ENCODE results near the gene CD37.
"Not testable (repeated sequence)": the region's sequence is repeated elsewhere in the genome, so short reads cannot be mapped to it uniquely, and the experiment has no call there.

The CD37 gene

GRCh38 chr19:49331616-49332055 is 3.6 kb upstream of the CD37 start:
- peak; percentile 40 for DNase-seq

DNA sequence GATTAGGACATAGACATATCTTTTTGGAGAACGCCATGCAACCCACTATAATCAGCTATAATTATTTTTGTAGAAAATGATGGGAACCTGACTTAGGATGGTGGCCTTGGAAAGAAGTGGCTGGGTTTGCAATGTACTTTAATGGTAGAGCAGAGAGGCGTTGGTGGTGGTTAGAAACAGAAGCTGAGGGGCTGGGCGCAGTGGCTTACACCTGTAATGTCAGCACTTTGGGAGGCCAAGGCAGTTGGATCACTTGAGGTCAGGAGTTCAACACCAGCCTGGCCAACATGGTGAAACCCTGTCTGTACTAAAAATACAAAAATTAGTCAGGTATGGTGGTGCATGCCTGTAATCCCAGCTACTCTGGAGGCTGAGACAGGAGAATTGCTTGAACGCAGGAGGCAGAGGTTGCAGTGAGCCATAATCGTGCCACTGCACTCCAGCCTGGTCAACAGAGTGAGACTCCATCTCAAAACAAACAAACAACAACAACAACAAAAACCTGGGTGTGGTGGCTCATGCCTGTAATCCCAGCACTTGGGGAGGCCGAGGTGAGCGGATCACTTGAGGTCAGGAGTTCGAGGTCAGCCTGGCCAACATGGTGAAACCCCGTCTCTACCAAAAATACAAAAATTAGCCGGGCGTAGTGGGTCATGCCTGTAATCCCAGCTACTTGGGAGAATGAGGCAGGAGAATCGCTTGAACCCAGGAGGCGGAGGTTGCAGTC is 2.4 kb upstream of the CD37 start:
- not testable (repeated sequence) for DNase-seq

- DNase-seq = peak; percentile 14
These were observed 1.8 kb upstream of the CD37 start for GRCh38 chr19:49333418-49333805.

GRCh38 chr19:49333811-49334288 is 1.4 kb upstream of the CD37 start:
- no peak for DNase-seq

- no peak for DNase-seq
These were observed 727 bp downstream of the CD37 start for GRCh38 chr19:49335784-49336481.

- no peak for DNase-seq
These were observed 1.5 kb downstream of the CD37 start for GRCh38 chr19:49336482-49337266.

DNA sequence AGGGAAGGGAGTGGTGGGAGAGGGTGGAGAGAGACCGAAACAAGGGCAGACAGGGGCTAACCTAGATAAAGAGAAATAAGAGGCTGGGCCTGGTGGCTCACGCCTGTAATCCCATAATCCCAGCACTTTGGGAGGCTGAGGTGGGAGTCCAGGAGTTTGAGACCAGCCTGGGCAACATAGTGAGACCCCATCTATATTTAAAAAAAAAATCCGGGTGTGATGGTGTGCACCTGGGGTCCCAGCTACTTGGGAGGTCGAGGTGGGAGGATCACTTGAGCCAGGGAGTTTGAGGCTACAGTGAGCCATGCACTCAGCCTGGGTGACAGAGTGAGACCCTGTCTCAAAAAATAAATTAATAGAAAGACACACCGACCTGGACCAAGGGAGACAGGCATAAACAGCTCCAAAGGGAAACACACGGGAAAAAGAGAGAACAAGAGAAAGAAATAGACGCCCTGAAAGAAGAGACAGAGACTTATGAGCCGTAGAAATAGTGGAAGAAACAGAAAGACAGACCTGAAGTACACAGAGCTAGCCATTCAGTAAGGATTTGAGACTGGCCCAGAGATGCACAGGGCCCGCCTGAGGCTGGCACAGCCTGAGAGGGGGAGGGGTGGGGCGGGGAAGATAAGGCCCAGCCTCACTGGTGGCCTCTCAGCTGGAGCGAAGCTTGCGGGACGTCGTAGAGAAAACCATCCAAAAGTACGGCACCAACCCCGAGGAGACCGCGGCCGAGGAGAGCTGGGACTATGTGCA is 2.2 kb downstream of the CD37 start:
- no peak for DNase-seq

DNA sequence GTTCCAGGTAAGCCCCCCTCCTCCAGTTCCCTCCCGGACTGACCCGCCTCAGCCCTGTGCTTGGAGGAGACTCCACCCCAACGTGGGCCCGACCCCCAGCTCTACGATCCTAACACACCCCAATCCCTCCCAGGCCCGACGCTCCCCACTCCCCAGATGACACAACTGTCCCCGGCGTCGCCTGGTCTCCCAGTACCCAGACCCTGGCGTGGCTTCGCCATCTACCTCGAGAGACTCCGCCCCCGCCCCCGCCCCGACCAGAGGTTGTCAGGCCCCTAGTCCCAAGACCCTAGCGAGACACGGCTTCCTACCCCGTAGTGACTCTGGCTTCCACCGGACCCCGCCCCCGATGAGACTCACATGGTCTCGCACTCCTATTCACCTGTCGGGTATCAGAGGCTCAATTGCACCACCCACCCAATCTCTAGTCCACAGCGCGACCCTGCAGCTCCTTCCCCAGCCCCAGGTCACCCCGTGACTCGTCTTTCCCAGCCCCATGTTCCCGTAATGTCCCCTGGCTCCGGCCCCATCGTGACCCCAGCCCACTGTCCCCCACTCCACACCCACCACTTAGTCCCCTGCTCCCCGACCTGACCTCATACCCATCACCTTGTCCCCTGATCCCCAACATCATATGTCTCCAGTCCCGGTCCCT is 2.9 kb downstream of the CD37 start:
- DNase-seq = no peak

- DNase-seq = peak; percentile 41
These were observed 3.6 kb downstream of the CD37 start for GRCh38 chr19:49338691-49339300.

DNA sequence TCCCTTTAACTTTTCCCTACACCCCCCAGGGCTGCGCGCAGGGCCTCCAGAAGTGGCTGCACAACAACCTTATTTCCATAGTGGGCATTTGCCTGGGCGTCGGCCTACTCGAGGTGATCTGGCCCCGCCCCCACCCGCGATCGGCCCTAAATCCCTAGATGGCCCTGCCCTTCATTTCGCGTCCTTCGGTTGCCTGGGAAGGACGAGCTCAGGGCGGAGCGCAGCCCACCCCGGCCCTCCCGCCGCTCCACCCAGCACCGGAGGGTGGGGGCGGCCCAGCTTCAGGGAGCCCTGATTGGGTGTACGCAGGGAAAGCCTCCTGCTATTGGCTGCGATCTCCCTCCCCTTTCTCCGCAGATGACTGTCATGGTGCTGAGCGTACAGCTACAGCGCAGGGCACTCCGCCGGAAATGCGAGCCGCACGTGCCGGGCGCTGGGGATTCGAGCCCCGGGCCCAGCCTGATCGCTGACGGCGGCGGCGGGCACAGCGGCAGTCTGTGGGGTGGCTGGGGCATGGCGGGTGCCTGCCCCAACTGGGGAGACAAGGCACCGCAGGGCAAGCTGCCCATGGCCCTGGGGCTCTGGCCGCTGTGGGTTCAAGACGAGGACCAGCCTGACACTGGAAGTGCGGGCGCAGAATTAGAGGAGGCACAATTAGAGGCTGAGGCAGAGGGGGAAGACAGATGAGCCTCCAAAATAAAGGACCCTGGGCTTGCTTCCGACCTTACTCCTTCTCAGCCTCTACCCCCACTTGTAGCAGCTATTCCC is 4.3 kb downstream of the CD37 start:
- DNase-seq = peak; percentile 87

DNA sequence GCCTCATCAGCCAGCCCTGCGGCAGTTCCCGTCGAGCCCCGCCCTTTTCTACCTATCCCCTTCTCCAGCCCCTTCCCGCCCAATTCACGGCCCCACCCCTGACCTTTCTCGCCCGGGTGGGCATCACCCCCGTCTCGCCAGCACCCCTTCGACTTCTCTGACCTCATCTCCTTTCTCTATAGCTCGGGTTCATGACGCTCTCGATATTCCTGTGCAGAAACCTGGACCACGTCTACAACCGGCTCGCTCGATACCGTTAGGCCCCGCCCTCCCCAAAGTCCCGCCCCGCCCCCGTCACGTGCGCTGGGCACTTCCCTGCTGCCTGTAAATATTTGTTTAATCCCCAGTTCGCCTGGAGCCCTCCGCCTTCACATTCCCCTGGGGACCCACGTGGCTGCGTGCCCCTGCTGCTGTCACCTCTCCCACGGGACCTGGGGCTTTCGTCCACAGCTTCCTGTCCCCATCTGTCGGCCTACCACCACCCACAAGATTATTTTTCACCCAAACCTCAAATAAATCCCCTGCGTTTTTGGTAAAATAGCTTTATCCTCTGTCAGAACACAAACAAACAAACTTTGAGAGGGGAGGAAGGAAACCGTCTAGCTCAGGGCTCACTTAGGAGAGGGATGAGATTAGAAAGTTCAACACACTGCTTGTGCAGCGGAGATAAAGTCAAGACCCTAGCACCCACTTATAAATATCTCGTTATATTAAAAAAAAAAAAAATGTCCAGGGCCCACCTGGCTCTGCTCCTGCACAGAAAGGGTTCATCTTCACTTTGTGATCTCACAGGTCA is 5.1 kb downstream of the CD37 start:
- peak; percentile 21 for DNase-seq

DNA sequence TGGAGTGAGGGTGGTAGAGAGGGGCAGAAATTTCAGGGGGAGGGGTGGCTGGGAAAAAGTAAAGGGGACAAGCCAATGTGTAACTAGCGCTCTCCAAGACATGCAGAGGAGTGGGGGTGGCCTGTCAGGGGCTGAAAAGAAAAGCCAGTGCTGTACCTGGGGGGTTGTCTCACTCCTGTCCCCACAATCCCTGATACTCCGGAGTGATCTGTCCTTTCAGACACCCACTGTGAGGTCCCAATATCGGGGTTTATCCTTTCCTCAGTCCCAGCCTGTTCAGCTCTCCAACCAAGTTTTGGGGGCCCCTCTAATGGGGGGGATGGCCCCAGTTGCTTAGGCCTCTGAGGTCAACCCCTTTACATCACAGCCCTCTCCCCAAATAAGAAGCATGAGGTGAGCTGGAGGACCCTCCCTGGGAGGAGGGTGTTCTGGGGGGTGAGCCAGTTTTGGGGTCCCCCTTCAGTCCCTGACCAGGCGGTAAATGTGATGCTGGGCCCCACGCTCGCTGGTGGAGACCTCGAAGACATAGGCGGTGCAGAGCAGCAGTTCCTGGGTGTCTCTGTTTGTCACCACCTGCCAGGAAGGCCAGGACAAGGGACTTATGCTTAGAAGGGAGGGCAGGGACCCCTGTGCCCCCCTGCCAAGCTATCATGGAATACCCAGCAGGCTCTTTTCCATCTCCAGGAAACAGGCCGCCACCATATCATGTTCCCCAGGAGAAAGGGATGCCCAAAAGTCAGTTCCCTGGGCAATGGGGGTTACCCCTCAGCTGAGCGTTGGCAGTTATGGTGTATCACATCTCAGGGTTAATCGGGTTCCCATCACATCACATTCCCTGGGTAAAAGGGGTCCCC is 5.9 kb downstream of the CD37 start:
- DNase-seq = no peak

DNA sequence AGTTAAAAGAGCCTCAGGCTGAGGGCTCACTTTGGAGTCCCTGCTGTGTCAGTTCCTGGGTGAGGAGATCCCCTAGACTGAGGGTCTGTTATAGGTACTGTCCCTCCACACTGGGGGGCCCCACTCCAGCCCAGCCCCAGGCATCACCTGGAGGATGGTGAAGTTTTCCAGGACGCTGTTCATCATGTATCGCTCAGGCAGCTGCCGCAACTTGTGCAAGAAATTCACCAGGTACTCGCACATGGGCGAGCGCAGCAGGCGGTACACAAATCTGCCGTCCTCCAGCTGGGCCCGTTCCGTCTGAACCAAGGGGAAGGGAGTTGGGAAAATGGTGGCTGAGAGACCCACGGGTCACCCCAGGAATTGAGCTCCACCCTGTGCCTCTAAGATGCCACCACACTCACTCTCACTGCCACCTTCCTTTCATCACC is 7.1 kb downstream of the CD37 start:
- DNase-seq = no peak

GRCh38 chr19:49343123-49343522 is 7.9 kb downstream of the CD37 start:
- no peak for DNase-seq

DNA sequence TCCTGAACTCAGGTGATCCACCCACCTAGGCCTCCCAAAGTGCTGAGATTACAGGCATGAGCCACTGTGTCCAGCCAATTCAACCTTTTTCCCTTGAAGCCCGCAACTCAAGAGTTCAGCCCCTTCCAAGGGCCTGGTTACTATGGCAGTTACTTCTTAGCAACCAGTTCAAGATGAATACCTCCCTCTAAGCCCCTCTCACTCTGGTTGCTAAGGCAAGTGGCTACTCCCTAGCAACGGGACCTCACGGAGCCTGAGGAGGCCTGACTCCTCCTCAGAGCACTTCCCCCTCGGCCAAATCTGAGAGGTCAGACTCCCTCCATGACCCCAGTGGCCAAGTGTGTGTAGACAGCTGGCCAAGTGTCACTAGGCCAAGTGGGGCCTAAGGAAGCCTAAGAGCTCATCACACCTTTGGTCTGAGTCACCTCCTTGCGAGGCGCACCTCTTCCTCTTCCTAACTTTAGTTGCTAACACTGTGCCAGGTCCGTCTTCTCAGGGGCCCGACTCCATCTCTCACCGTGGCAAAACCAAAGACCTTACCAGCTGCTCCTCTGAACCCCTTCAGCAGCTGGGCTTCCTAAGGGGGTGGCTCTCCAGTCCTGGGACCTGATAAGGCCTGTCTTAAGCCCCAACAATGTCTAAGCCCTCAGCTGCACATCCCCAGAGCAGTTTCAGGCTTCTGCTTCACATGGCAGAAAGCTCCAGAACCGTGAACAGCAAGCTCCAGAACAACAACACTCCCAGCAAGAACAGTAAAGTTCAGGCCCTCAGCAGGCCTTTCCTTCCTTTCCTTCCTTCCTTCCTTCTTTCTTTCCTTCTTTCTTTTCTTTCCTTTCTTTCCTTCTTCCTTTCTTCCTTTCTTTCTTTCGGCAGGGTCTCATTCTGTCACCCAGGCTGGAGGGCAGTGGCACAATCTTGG is 9.6 kb downstream of the CD37 start:
- DNase-seq = no peak

DNA sequence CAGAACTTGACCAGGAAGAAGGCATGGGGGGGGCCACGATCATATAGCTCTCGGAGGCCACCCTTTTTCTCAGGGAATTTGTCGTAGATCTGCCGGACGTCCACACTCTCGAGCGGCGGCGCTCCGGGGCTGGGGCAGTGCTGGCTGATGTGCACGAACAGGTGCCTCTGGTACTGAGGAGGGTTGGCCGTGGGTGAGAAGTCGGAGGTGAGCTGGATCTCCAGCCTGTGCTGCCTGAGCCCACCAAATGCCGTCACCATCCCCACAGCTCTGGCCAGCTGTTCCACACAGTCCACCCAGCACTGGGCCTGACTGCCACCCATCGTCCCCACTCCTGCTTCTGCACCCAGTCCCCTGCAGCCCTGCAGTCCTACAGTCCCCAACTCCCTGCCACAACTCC is 12.0 kb downstream of the CD37 start:
- no peak for DNase-seq

DNA sequence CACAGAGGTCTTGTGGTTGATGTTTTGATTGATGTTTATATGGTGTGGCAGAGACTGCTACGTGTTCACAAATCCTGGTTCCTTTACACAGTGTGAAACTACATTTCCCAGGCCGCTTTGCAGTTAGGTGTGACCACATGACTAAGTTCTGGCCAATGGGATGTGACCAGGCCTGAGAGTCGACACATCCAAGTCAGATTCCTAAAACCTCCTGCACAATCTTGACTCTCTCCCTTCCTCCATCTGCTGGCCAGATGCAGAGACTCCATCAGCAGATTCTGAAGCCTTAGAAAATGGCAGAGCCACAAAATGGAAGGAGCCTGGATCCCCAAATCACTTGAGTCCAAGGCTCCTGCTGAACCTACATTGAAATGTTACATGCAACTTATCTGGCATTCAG is 12.6 kb downstream of the CD37 start:
- peak; percentile 73 for DNase-seq

All from fibroblast of skin of right biceps (primary cell).